Common myeloid progenitor, CD34-positive (primary cell): Measurements from ENCODE around the gene HTD2.

Experiments used
- CTCF ChIA-PET: fragments of 350-600 bp; sonication (Branson Sonifier 250); formaldehyde crosslinking; loops from one replicate; lab custom pipeline; 2021; ENCODE audit warnings: antibody characterized with exemption; lab: Charles Lee
- POLR2A ChIA-PET: fragments of 350-600 bp; sonication (Branson Sonifier 250); formaldehyde crosslinking; loops from one replicate; lab custom pipeline; 2021; ENCODE audit warnings: antibody characterized with exemption; lab: Charles Lee
- DNase-seq, 3 donors: peaks; one replicate each; pipeline versions ENCODE4 v3.0.0 to v3.0.0-alpha.2; 2013
- H3K27ac ChIP-seq, 2 experiments: 1 replicate in 1 of 2; 2 replicates in 1 of 2; pipeline ENCODE4 v1.7.0; 2013; ENCODE audit warnings: inconsistent platforms in 2 of 2, low read length in 2 of 2, mild to moderate bottlenecking in 2 of 2, low read depth in 1 of 2, moderate library complexity in 1 of 2; ENCODE audit not compliant: severe bottlenecking in 2 of 2, insufficient read depth in 1 of 2, poor library complexity in 1 of 2
- H3K27me3 ChIP-seq, 5 experiments: replicated peaks in 2 of 5; 1 replicate in 3 of 5; 2 replicates in 2 of 5; pipeline versions ENCODE4 v1.6.1 to v1.7.0; 2013; ENCODE audit warnings: low read length in 4 of 5, mild to moderate bottlenecking in 2 of 5, moderate library complexity in 2 of 5, inconsistent platforms in 1 of 5; ENCODE audit not compliant: insufficient read depth in 5 of 5, control insufficient read depth in 4 of 5
- H3K36me3 ChIP-seq, 4 experiments: 1 replicate in 2 of 4; 2 replicates in 2 of 4; pipeline versions ENCODE4 v1.6.1 to v1.7.0; 2013; ENCODE audit warnings: low read length in 3 of 4, control low read depth in 1 of 4, mild to moderate bottlenecking in 1 of 4; ENCODE audit not compliant: control insufficient read depth in 4 of 4, insufficient read depth in 4 of 4
- H3K4me1 ChIP-seq, 4 experiments: 1 replicate in 3 of 4; 2 replicates in 1 of 4; pipeline versions ENCODE4 v1.6.1 to v1.7.1; 2013; ENCODE audit warnings: low read length in 3 of 4, mild to moderate bottlenecking in 3 of 4, control low read depth in 1 of 4, inconsistent platforms in 1 of 4, moderate library complexity in 1 of 4; ENCODE audit not compliant: control insufficient read depth in 4 of 4, insufficient read depth in 4 of 4; ENCODE audit errors: control extremely low read depth in 1 of 4
- H3K4me3 ChIP-seq, 7 experiments: 1 replicate in 4 of 7; 2 replicates in 3 of 7; pipeline versions ENCODE4 v1.5.1 to v1.7.0; 2013; ENCODE audit warnings: mild to moderate bottlenecking in 7 of 7, low read length in 6 of 7, moderate library complexity in 6 of 7, inconsistent platforms in 2 of 7, low read depth in 2 of 7, control low read depth in 1 of 7; ENCODE audit not compliant: insufficient read depth in 4 of 7, control insufficient read depth in 1 of 7; ENCODE audit errors: extremely low read depth in 1 of 7
- H3K9me3 ChIP-seq, 5 experiments: 1 replicate in 4 of 5; 2 replicates in 1 of 5; pipeline versions ENCODE4 v1.6.1 to v1.7.1; 2013; ENCODE audit warnings: low read length in 4 of 5, mild to moderate bottlenecking in 2 of 5, inconsistent platforms in 1 of 5, low read depth in 1 of 5, moderate library complexity in 1 of 5; ENCODE audit not compliant: control insufficient read depth in 4 of 5, insufficient read depth in 2 of 5; ENCODE audit errors: control extremely low read depth in 1 of 5
- WGBS: methylation state at CpG from one replicate; pipeline ENCODE4 v1.1.5; 2013; ENCODE audit not compliant: insufficient coverage; 5-methylcytosine and 5-hydroxymethylcytosine counted together

HTD2 gene

GRCh38 chr3:58323529-58324390 is 17.4 kb downstream of the HTD2 start:
- H3K9me3 ChIP-seq = no peaks in the 10 kb centered on the region
- H3K27me3 ChIP-seq = no peaks in the 10 kb centered on the region
- ChIA-PET CTCF (interaction anchor here (1.1 to 3.3 kb wide), 6 partner anchors 27 to 241 kb away, joined by 3 to 16 read pairs (median 6); no protein-coding TSS in a partner anchor), POLR2A (interaction anchor here (0.7 kb wide), 1 partner anchor 81 kb away, joined by 3 read pairs; no protein-coding TSS in a partner anchor)
- H3K36me3 ChIP-seq = peaks cover 0 to 12% (median 4%) of the 10 kb centered on the region in 4 experiments
- peaks cover 0 to 5% (median under 1%) of the 10 kb centered on the region in 4 experiments for H3K4me1 ChIP-seq
- no peak overlapping the region for H3K27ac ChIP-seq
- H3K4me3 ChIP-seq = no peak overlapping the region
- WGBS = 97% methylated on average over 3 of the region's 3 CpGs
- no peak for DNase-seq

- no peak for DNase-seq
- peaks cover 0 to 6% (median 0%) of the 10 kb centered on the region in 4 experiments for H3K36me3 ChIP-seq
- ChIA-PET POLR2A (interaction anchor here (0.7 to 1.0 kb wide), 2 partner anchors 10 to 82 kb away, joined by 3 to 5 read pairs; no protein-coding TSS in a partner anchor), CTCF (interaction anchor here (0.9 to 3.0 kb wide), 7 partner anchors 8 to 101 kb away, joined by 3 to 16 read pairs (median 4); no protein-coding TSS in a partner anchor)
- H3K27ac ChIP-seq = no peak overlapping the region
- peaks cover 0 to 5% (median under 1%) of the 10 kb centered on the region in 4 experiments for H3K4me1 ChIP-seq
- 77% methylated on average over 6 of the region's 7 CpGs for WGBS
- no peak overlapping the region for H3K4me3 ChIP-seq
- H3K9me3 ChIP-seq = no peaks in the 10 kb centered on the region
- no peaks in the 10 kb centered on the region for H3K27me3 ChIP-seq
Measured at GRCh38 chr3:58324391-58325390, 18.4 kb downstream of the HTD2 start.

GRCh38 chr3:58325525-58325992 is 19.2 kb downstream of the HTD2 start:
- Histone ChIP-seq H3K27ac (no peak overlapping the region), H3K36me3 (peaks cover 0 to 6% (median 0%) of the 10 kb centered on the region in 4 experiments), H3K27me3 (no peaks in the 10 kb centered on the region), H3K4me3 (no peak overlapping the region), H3K4me1 (peaks cover 0 to 5% (median under 1%) of the 10 kb centered on the region in 4 experiments), H3K9me3 (no peaks in the 10 kb centered on the region)
- ChIA-PET POLR2A (interaction anchor here (1.0 kb wide), 1 partner anchor 9 kb away, joined by 5 read pairs; no protein-coding TSS in a partner anchor), CTCF (interaction anchor here (1.0 to 3.0 kb wide), 6 partner anchors 9 to 100 kb away, joined by 3 to 16 read pairs (median 4); partner anchors contain the start of genes HTD2 and RPP14)
- WGBS = no CpG with 5 or more reads among the region's 2 CpGs
- no peak for DNase-seq

- H3K4me1 ChIP-seq = peaks cover 0 to 5% (median under 1%) of the 10 kb centered on the region in 4 experiments
- CTCF ChIA-PET = interaction anchor here (1.2 to 3.0 kb wide), 2 partner anchors 20 to 89 kb away, joined by 3 to 16 read pairs; partner anchors contain the start of genes HTD2 and RPP14
- WGBS = 97% methylated on average over 7 of the region's 8 CpGs
- POLR2A ChIA-PET = no interaction called here
- no peak overlapping the region for H3K4me3 ChIP-seq
- H3K27ac ChIP-seq = no peak overlapping the region
- no peaks in the 10 kb centered on the region for H3K27me3 ChIP-seq
- no peaks in the 10 kb centered on the region for H3K9me3 ChIP-seq
- no peak for DNase-seq
- H3K36me3 ChIP-seq = peaks cover 0 to 2% (median 0%) of the 10 kb centered on the region in 4 experiments
Measured at GRCh38 chr3:58326267-58326900, 20.1 kb downstream of the HTD2 start.

GRCh38 chr3:58329150-58329921 is 23.0 kb downstream of the HTD2 start:
- CTCF ChIA-PET = interaction anchor here (1.1 to 7.4 kb wide), 4 partner anchors 57 to 87 kb away, joined by 3 to 44 read pairs (median 4); no protein-coding TSS in a partner anchor
- peak in 2 of 3 donors; percentile 36 to 49 for DNase-seq
- Histone ChIP-seq H3K36me3 (no peaks in the 10 kb centered on the region), H3K4me1 (peaks cover 4 to 17% (median 16%) of the 10 kb centered on the region in 4 experiments), H3K27ac (no peak overlapping the region), H3K27me3 (no peaks in the 10 kb centered on the region), H3K9me3 (no peaks in the 10 kb centered on the region), H3K4me3 (no peak overlapping the region)
- WGBS = 96% methylated on average over 7 of the region's 8 CpGs
- POLR2A ChIA-PET = no interaction called here
